ENCODE measurements around the gene USP47.
"Not testable (repeated sequence)": the region's sequence is repeated elsewhere in the genome, so short reads cannot be mapped to it uniquely, and the experiment has no call there.

GRCh38 chr11:11831406-11831805 is 10.4 kb upstream of the USP47 start:
- TF ChIP-seq CTCF (IDR thresholded peaks at IDR 0.05; ENCODE audit: poor library complexity, severe bottlenecking); EP300 (conservative IDR thresholded peaks at IDR 0.05; ENCODE audit: poor library complexity, severe bottlenecking); TAF1 (IDR thresholded peaks at IDR 0.05; ENCODE audit: low read depth); SMC3 (conservative IDR thresholded peaks at IDR 0.05; ENCODE audit: poor library complexity); REST (IDR thresholded peaks at IDR 0.05; ENCODE audit: borderline replicate concordance); RAD21 (conservative IDR thresholded peaks at IDR 0.05); EZH2 (IDR thresholded peaks at IDR 0.05; ENCODE audit: borderline replicate concordance, insufficient read depth, low read length, poor library complexity, severe bottlenecking): not testable (repeated sequence)
